H1 (cell line): ENCODE measurements around the gene MSI1. TPM values are rescaled to one million over a fixed set of nuclear protein-coding genes. Genes with fewer than 3 reads are reported as not detected.

Experiments used
- polyA plus RNA-seq, 7 experiments: library from polyadenylated mRNA; depleted of rRNA in 3 of 7; stranded (reverse) in 5 of 7; unstranded in 2 of 7; fragments of >200 nt in 5 of 7; fragments of 200-250 nt in 2 of 7; gene quantifications; 1 replicate in 5 of 7; 2 replicates in 1 of 7; 4 replicates in 1 of 7; pipeline versions ENCODE4 v1.2.1 to v1.2.3, GENCODE V29; 2011 to 2013; ENCODE audit warnings: missing spikeins in 2 of 7, mixed read lengths in 2 of 7
- total RNA-seq: library from RNA; stranded (reverse); fragmentation: NEBNext Ultra II Directional; extraction: Animal tissue kit (Norgen Biotek cat#: 25700); gene quantifications from 2 replicates; pipeline ENCODE4 v1.2.1, GENCODE V29; 2021
- TF ChIP-seq, protein P1 (sequence below): fragments of 300-600 bp; sonication (generic); IDR thresholded peaks from 2 replicates; pipeline ENCODE4 v1.7.1; 2012; ENCODE audit warnings: low read length, moderate library complexity, mild to moderate bottlenecking, inconsistent platforms; ENCODE audit not compliant: insufficient replicate concordance

MSI1 gene
- total and polyA plus RNA-seq, 2 of the 8 experiments (the other 6 are each of a cell fraction or from before 2014, with no cell fraction given), result 13.5 to 51.9 TPM

DNA sequence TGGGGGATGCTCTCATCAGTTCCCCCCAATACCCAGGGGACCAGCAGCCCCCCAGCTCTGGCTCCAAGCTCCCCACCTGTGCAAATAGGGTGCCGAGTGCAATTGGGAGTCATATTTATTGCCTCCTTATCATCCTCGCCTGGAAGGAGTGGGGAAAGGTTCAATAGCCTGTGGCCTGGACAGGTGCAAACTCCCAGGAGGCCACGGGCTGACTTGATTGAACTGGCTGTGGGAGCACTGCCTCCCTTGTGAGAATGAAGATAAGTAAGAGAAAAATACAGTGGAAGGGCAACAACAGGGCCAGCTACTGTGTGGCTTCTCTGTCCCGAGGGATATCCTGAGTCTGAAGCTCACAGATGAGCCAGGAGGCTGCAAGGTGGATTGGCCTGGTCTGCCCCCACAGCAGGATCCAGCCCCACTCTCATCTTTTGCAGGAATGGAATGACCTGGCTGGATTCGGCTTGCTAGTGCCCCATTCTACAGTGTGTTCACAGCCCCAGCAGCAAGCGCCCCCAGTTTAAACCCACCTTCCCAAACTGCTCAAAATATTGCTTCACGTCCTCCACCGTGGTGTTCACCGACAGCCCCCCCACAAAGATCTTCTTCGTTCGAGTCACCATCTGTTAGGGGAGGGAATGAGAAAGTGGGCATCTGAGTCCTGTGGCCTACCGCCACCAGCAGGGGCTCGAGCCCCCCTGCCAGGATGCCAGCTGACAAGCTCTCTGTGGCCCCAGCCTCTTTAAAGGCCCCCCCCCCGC, 6.3 kb downstream of the MSI1 start (continued):
- TF ChIP-seq, protein P1, sequence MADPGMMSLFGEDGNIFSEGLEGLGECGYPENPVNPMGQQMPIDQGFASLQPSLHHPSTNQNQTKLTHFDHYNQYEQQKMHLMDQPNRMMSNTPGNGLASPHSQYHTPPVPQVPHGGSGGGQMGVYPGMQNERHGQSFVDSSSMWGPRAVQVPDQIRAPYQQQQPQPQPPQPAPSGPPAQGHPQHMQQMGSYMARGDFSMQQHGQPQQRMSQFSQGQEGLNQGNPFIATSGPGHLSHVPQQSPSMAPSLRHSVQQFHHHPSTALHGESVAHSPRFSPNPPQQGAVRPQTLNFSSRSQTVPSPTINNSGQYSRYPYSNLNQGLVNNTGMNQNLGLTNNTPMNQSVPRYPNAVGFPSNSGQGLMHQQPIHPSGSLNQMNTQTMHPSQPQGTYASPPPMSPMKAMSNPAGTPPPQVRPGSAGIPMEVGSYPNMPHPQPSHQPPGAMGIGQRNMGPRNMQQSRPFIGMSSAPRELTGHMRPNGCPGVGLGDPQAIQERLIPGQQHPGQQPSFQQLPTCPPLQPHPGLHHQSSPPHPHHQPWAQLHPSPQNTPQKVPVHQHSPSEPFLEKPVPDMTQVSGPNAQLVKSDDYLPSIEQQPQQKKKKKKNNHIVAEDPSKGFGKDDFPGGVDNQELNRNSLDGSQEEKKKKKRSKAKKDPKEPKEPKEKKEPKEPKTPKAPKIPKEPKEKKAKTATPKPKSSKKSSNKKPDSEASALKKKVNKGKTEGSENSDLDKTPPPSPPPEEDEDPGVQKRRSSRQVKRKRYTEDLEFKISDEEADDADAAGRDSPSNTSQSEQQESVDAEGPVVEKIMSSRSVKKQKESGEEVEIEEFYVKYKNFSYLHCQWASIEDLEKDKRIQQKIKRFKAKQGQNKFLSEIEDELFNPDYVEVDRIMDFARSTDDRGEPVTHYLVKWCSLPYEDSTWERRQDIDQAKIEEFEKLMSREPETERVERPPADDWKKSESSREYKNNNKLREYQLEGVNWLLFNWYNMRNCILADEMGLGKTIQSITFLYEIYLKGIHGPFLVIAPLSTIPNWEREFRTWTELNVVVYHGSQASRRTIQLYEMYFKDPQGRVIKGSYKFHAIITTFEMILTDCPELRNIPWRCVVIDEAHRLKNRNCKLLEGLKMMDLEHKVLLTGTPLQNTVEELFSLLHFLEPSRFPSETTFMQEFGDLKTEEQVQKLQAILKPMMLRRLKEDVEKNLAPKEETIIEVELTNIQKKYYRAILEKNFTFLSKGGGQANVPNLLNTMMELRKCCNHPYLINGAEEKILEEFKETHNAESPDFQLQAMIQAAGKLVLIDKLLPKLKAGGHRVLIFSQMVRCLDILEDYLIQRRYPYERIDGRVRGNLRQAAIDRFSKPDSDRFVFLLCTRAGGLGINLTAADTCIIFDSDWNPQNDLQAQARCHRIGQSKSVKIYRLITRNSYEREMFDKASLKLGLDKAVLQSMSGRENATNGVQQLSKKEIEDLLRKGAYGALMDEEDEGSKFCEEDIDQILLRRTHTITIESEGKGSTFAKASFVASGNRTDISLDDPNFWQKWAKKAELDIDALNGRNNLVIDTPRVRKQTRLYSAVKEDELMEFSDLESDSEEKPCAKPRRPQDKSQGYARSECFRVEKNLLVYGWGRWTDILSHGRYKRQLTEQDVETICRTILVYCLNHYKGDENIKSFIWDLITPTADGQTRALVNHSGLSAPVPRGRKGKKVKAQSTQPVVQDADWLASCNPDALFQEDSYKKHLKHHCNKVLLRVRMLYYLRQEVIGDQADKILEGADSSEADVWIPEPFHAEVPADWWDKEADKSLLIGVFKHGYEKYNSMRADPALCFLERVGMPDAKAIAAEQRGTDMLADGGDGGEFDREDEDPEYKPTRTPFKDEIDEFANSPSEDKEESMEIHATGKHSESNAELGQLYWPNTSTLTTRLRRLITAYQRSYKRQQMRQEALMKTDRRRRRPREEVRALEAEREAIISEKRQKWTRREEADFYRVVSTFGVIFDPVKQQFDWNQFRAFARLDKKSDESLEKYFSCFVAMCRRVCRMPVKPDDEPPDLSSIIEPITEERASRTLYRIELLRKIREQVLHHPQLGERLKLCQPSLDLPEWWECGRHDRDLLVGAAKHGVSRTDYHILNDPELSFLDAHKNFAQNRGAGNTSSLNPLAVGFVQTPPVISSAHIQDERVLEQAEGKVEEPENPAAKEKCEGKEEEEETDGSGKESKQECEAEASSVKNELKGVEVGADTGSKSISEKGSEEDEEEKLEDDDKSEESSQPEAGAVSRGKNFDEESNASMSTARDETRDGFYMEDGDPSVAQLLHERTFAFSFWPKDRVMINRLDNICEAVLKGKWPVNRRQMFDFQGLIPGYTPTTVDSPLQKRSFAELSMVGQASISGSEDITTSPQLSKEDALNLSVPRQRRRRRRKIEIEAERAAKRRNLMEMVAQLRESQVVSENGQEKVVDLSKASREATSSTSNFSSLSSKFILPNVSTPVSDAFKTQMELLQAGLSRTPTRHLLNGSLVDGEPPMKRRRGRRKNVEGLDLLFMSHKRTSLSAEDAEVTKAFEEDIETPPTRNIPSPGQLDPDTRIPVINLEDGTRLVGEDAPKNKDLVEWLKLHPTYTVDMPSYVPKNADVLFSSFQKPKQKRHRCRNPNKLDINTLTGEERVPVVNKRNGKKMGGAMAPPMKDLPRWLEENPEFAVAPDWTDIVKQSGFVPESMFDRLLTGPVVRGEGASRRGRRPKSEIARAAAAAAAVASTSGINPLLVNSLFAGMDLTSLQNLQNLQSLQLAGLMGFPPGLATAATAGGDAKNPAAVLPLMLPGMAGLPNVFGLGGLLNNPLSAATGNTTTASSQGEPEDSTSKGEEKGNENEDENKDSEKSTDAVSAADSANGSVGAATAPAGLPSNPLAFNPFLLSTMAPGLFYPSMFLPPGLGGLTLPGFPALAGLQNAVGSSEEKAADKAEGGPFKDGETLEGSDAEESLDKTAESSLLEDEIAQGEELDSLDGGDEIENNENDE, result no peak
